RWPE2 (cell line): ENCODE data around the gene EMILIN1.

Experiments used
- ATAC-seq: fragments of 200-7000 bp; cut with Tn5 transposase; 3 replicates; pipeline ENCODE4 v1.9.1; 2021; ENCODE audit warnings: low read depth
- DNase-seq: peaks from one replicate; pipeline ENCODE4 v3.0.0-alpha.2; 2020; ENCODE audit warnings: low spot score
- H3K27ac ChIP-seq: fragments of 450-650 bp; 2 replicates; pipeline ENCODE4 v1.5.1; 2017; ENCODE audit warnings: mild to moderate bottlenecking; ENCODE audit not compliant: poor library complexity, severe bottlenecking
- H3K27me3 ChIP-seq: fragments of 250-450 bp; sonication (Bioruptor Pico); 2 replicates; pipeline ENCODE4 v1.5.1; 2021; ENCODE audit warnings: mild to moderate bottlenecking, moderate library complexity; ENCODE audit not compliant: insufficient read depth, poor library complexity, severe bottlenecking
- H3K36me3 ChIP-seq: fragments of 250-450 bp; sonication (Bioruptor Pico); 2 replicates; pipeline ENCODE4 v1.5.1; 2020; ENCODE audit warnings: low read depth, mild to moderate bottlenecking, moderate library complexity
- H3K4me1 ChIP-seq: fragments of 250-450 bp; sonication (Bioruptor Pico); 2 replicates; pipeline ENCODE4 v1.5.1; 2021; ENCODE audit warnings: mild to moderate bottlenecking, moderate library complexity; ENCODE audit not compliant: insufficient read depth, poor library complexity, severe bottlenecking
- H3K4me3 ChIP-seq: fragments of 250-450 bp; sonication (Bioruptor Pico); 2 replicates; pipeline ENCODE4 v1.5.1; 2021; ENCODE audit warnings: mild to moderate bottlenecking, moderate library complexity; ENCODE audit not compliant: severe bottlenecking
- H3K9me3 ChIP-seq: fragments of 250-450 bp; sonication (Bioruptor Pico); 2 replicates; pipeline ENCODE4 v1.5.1; 2021; ENCODE audit warnings: mild to moderate bottlenecking, moderate library complexity; ENCODE audit not compliant: severe bottlenecking
- TF ChIP-seq, protein P1 (sequence below): fragments of 450-650 bp; IDR thresholded peaks from one replicate; pipeline ENCODE4 v1.5.1; 2017; ENCODE audit warnings: mild to moderate bottlenecking, moderate library complexity; ENCODE audit not compliant: poor library complexity, severe bottlenecking

Gene EMILIN1

GRCh38 chr2:27069961-27070618, 8.3 kb upstream of the EMILIN1 start:
- Histone ChIP-seq H3K36me3 (peaks cover 34% of the 10 kb centered on the region), H3K4me3 (peak overlapping the region; percentile 77), H3K27me3 (no peaks in the 10 kb centered on the region), H3K27ac (peak overlapping the region; percentile 49), H3K9me3 (no peaks in the 10 kb centered on the region), H3K4me1 (peaks cover 3% of the 10 kb centered on the region)
- TF ChIP-seq, protein P1, sequence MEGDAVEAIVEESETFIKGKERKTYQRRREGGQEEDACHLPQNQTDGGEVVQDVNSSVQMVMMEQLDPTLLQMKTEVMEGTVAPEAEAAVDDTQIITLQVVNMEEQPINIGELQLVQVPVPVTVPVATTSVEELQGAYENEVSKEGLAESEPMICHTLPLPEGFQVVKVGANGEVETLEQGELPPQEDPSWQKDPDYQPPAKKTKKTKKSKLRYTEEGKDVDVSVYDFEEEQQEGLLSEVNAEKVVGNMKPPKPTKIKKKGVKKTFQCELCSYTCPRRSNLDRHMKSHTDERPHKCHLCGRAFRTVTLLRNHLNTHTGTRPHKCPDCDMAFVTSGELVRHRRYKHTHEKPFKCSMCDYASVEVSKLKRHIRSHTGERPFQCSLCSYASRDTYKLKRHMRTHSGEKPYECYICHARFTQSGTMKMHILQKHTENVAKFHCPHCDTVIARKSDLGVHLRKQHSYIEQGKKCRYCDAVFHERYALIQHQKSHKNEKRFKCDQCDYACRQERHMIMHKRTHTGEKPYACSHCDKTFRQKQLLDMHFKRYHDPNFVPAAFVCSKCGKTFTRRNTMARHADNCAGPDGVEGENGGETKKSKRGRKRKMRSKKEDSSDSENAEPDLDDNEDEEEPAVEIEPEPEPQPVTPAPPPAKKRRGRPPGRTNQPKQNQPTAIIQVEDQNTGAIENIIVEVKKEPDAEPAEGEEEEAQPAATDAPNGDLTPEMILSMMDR = no peak
- DNase-seq (no peak), ATAC-seq (no peak)

DNA sequence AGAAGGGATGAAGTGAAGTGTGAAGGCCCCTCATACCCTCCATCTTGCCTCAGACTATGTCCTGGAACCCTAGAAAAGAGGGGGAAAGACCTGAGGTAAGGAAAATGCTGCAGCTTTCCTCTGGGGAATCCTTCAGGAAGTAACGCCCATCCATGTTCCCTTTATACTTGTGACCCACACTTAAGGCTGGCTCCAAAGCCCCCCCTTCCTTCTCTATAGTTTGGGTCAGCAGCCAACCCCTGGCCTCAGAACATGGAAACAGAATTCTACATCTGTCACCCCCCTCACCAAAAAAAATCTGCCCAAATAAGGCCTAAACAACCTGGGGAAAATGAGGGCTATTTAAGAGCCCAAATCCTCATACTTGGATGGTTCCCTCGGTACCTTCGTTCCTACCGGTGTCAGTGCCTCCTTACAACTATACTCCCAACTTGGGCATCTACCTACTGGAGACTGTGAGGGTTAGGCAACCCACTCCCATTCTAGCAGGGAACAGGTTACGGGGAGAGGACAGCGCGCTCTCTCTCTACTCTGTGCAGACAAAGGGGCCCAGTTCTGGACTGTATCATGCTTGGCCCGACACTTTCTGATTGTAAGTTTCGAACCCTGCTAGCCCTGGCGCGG, 7.7 kb upstream of the EMILIN1 start:
- peaks cover 34% of the 10 kb centered on the region for H3K36me3 ChIP-seq
- H3K4me3 ChIP-seq = peak overlapping the region; percentile 77
- TF ChIP-seq, protein P1 = no peak
- DNase-seq (no peak), ATAC-seq (peak; percentile 4; the same call in 1 of the 3 replicates)
- H3K9me3 ChIP-seq = no peaks in the 10 kb centered on the region
- peaks cover 3% of the 10 kb centered on the region for H3K4me1 ChIP-seq
- peak overlapping the region; percentile 49 for H3K27ac ChIP-seq
- H3K27me3 ChIP-seq = no peaks in the 10 kb centered on the region

- DNase-seq (peak; percentile 89), ATAC-seq (peak; percentile 96)
- H3K27ac ChIP-seq = peak within 1 kb of the TSS; percentile 49
- H3K36me3 ChIP-seq = peaks cover 34% of the 10 kb centered on the region
- H3K4me3 ChIP-seq = peak within 1 kb of the TSS; percentile 77
- TF ChIP-seq, protein P1 = no peak
- no peaks in the 10 kb centered on the region for H3K27me3 ChIP-seq
- H3K4me1 ChIP-seq = peaks cover 3% of the 10 kb centered on the region
- no peaks in the 10 kb centered on the region for H3K9me3 ChIP-seq
Measured at GRCh38 chr2:27071277-27071989, 7.0 kb upstream of the EMILIN1 start, which contains the start of gene OST4. Gene OST4, minus strand, starts transcription at chr2:27071654.

DNA sequence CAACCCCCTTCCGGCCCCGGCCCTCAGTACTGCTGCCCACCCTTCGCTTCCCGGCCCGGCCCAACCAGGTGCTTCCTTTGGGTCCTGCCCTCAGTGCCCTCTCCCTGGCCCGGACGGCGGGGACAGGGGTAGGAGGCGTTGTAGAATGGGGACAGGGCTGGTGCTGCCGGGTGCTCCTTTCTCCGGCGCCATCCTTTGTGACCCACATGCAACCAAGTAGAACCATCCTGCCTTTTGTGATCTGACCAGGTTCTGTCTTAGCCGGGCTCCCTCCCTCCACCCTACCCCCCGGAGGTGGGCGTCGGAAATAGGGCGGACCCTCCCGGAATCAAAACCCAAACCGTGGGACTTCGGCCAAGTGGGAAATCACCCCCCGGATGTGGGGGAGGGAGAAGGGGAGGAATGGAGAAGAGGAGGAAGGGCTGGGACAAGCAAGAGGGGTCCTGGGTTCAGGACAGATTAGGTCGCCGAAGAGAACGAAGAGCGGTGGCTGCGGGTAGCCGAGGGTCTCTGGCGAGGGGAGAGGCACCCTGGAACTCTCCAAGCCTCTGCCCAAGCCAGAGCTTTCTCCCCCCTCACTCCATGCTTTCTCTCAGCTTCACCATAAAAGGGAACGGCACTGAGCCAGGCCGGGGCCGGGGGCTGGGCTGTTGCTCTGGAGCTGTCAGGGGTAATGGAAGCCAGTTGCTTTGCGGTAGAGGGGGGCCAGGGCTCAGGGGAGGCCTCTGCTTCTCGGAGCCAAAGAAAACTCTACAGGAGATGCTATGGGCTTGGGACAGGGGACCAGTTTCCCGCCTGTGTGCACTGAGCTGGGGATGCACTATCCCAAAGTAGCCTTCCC, 6.2 kb upstream of the EMILIN1 start:
- H3K4me3 ChIP-seq = peak overlapping the region; percentile 77
- peak overlapping the region; percentile 49 for H3K27ac ChIP-seq
- ATAC-seq = peak; percentile 28
- H3K27me3 ChIP-seq = no peaks in the 10 kb centered on the region
- H3K4me1 ChIP-seq = peaks cover 3% of the 10 kb centered on the region
- H3K36me3 ChIP-seq = peaks cover 34% of the 10 kb centered on the region
- DNase-seq = no peak
- TF ChIP-seq, protein P1 = no peak
- no peaks in the 10 kb centered on the region for H3K9me3 ChIP-seq
